ENCODE data around the gene PLCZ1. TPM values are rescaled to one million over a fixed set of nuclear protein-coding genes. Genes with fewer than 3 reads are reported as not detected.
"Not testable (repeated sequence)": the region's sequence is repeated elsewhere in the genome, so short reads cannot be mapped to it uniquely, and the experiment has no call there.

Gene PLCZ1, protein sequence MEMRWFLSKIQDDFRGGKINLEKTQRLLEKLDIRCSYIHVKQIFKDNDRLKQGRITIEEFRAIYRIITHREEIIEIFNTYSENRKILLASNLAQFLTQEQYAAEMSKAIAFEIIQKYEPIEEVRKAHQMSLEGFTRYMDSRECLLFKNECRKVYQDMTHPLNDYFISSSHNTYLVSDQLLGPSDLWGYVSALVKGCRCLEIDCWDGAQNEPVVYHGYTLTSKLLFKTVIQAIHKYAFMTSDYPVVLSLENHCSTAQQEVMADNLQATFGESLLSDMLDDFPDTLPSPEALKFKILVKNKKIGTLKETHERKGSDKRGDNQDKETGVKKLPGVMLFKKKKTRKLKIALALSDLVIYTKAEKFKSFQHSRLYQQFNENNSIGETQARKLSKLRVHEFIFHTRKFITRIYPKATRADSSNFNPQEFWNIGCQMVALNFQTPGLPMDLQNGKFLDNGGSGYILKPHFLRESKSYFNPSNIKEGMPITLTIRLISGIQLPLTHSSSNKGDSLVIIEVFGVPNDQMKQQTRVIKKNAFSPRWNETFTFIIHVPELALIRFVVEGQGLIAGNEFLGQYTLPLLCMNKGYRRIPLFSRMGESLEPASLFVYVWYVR
- total RNA-seq (2014; rRNA removed; shearing (Covaris generic)), result not detected in 2 replicates

- DNase-seq (ENCODE audit: low read depth), result no peak
Measured at GRCh38 chr12:18737819-18738218, at the start of gene PLCZ1, which contains the start of gene CAPZA3. PLCZ1 (minus strand) TSS chr12:18738012; CDS start chr12:18737371, 641 bp downstream. CAPZA3 (plus strand) TSS chr12:18738119; CDS start chr12:18738269, 150 bp downstream.

- not testable (repeated sequence) for DNase-seq (ENCODE audit: low read depth)
Measured at GRCh38 chr12:18785465-18785864, 47.7 kb upstream of the PLCZ1 start.

GRCh38 chr12:18782827-18783226 lies 45.0 kb upstream of the PLCZ1 start:
- peak; percentile 4 for DNase-seq (ENCODE audit: low read depth)

GRCh38 chr12:18766479-18766878 lies 28.7 kb upstream of the PLCZ1 start:
- DNase-seq (ENCODE audit: low read depth), result not testable (repeated sequence)

DNA sequence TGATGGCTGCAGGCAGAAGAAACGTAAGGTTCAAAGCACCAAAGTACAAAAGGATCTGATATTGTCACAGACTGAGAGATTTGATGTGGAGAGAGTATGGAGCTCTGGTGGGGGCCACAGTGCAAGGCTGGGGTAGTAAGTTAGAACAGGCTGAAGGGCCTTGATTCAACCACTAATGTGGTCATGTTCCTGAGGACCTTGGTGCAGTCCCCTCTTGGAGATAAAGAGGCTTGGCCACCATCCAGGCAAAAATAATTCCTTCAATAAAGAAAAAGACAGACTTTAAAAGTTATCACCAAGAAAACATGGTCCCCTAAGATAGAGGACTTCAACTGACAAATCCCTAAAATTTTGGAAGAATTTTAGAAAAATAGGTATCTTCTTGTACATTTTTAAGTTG lies 17.5 kb upstream of the PLCZ1 start:
- DNase-seq (ENCODE audit: low read depth), result no peak

DNA sequence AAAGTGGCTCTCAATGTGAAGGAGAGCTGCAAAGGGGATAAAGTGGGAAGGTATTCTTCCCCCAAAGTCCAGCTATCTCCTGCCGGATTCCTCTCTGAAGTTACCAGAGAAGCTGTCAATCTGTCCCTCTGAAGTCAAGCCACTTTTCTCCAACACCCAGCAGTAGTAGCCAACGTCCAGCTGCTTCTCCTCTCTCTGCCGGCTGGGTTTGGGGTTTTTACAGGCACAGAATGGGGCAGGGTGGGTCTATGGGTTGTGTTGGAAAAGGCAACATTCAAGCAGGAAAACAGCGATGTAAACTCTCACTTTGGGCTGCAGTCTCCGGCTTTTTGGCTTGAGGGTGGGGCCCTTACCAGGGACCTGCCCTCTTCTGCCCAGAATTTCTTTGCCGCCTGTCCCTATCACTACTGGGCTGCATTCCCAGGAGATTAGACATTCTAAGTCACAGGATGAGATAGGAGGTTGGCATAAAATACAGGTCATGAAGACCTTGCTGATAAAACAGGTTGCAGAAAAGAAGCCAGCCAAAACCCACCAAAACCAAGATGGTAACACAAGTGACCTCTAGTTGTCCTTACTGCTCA lies 16.4 kb upstream of the PLCZ1 start:
- no peak for DNase-seq (ENCODE audit: low read depth)

DNA sequence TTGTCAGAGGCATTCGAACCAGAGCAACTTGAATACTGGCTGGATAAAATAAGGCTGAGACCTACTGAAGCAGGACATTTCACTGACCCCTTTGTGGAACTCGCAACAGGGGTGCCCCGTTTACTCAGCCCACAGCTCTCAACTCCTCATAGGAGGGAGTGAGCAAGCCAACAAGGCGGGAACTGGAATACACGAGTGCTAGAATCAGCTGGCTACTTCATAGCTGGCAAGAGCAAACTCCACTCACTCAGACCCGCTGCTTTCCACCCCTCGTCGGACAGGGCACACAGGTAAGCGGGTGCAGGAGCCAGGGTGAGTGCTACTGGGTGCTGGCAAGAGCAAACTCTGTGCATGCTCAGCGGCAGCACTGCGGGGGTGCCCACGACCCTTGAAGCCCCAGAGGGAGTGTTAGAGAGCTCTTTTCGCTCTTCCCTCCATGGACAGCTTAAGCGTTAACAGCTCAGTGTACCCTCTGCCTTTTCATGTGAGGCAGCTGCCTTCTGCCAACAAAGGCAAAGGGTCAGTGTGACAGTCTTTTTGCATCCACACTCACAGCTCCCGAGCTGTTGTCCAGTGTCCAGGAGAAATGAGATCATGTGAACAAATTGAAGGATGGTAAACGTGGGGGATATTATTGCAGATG lies 15.8 kb upstream of the PLCZ1 start:
- no peak for DNase-seq (ENCODE audit: low read depth)

DNA sequence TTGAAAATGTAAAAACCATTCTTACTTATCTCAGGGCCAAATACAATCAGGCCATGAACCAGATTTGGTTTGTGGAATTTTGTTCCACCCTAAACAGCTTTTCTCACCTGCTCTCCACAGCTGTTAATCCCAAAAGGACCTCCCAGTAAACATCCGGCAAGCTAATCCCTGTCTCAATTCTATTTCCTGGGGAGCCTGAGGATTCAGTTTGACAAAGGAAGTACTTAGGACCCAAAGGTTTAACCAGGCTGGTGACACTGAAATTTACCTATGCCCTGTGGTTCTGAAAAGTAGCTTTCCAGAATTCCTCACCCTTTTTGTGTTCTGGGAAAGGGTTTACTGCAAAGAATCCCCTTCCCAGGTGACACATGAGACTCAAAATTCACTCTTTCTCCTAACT lies 15.1 kb upstream of the PLCZ1 start:
- DNase-seq (ENCODE audit: low read depth), result no peak

DNA sequence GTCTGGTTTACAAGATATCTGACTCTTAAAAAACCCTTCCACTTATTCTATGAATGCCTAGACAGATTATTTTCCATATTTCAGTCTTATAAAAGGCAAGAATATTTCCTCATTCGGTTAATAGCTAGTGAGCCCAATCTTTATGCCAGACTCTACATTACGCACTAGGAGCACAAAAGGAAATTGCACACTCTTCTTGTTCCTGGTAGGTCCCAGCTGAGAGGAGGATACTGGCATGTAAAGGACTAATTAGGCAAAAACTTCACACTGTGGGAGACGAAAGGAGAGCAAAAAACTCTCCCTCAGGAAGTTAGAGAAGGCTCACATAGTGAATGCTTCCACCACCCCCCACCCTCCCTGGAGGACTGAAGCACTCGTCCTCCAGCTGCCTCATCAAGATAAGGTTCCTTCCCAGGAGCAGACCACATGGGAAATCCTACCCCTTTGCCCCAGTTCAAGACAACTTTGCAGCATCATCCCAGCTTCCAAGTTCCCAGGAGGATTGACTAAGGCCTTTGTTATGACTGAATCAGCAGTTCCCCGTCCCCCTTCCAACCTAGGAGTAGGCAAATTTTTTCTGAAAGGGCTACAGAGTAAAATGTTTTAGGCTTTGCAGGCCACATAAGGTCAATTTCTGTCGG lies 14.6 kb upstream of the PLCZ1 start:
- peak; percentile 79 for DNase-seq (ENCODE audit: low read depth)

- DNase-seq (ENCODE audit: low read depth), result no peak
Measured at GRCh38 chr12:18751866-18752265, 14.1 kb upstream of the PLCZ1 start.

- peak; percentile 6 for DNase-seq (ENCODE audit: low read depth)
Measured at GRCh38 chr12:18750085-18750484, 12.3 kb upstream of the PLCZ1 start.

- DNase-seq (ENCODE audit: low read depth), result peak; percentile 53
Measured at GRCh38 chr12:18749386-18749957, 11.7 kb upstream of the PLCZ1 start.

- peak; percentile 83 for DNase-seq (ENCODE audit: low read depth)
Measured at GRCh38 chr12:18747895-18748294, 10.1 kb upstream of the PLCZ1 start.

DNA sequence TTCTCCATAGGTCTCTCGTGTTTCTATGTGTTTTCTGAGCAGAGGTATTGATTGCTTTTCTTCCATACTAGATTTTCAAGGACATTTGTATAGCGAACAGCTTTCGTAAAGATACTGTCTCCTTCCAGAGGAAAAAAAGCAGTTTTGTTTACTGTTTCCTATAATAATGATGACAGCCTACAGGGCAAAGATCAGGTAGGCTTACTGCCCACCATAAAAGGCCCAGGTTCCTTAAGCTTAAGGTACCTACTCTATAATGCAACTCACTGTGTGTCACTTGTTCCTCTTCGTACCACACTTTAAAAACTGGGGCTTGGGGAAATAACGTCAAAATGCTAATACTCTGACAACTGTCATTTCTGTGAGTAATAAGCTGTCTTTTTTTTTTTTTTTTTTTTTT lies 6.7 kb downstream of the PLCZ1 start:
- DNase-seq (ENCODE audit: low read depth), result no peak

DNA sequence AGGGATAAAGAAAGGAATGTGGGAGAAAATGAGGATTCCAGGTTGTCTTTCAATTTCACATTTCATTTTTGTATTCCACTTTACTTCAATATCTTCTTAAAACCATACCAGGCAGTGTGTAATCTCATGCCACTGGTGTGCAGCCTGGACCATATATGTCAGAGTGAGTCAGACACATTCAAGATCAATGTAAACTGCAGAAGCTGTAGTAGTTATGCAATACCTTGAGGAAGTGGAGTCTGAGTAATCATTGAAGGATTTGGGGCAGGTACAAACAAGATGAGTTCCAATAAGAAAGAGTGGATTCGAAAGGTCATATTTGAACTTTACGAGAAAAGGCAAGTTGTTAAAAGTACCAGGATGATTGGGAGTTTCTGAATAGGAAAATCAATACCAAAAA lies 14.1 kb downstream of the PLCZ1 start:
- DNase-seq (ENCODE audit: low read depth), result peak; percentile 74

DNA sequence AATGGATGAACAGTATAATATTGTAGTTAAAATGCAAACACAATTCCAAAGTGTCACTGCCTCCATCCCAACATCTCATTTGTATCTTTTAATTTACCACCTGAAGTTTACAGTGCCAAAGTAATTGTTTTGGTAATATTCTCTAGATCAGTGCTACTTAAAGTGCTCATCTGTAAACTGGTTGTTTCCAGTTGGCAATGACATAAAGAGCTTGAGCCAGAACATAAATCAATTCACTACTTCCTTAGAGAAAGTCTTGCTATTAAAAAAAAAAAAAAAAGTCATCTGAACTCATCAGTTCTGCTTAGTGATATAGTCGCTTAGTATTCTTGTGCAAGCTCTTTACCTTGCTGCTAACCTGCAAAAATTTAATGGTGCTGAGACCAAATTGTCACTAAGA lies 16.4 kb downstream of the PLCZ1 start:
- no peak for DNase-seq (ENCODE audit: low read depth)

- DNase-seq (ENCODE audit: low read depth), result no peak
Measured at GRCh38 chr12:18720690-18721089, 17.1 kb downstream of the PLCZ1 start.

DNA sequence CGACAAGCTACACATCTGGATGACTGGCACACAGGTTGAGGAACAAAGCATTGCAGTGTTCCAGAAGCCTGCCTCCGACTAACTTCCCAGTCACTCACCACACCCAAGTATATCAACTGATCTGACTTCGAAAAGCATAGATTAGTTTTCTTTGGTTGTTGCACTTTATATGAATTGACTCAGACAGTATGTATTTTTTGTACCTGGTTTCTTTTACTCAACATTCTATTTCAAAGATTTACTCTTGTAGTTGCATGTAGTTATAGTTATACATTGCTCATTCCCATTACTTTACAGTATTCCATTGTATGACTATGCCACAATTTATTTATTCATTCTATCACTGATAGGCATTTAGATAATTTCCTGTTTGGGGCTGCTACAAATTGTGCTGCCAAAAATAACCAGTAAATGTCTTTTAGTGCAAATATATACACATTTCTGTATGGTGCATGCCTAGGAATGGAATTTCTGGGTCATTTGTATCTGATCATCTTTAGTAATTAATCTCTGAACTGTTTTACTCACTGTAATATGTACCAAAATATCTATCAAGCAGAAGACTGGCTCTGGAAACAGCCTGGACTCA lies 17.8 kb downstream of the PLCZ1 start:
- DNase-seq (ENCODE audit: low read depth), result no peak

GRCh38 chr12:18718462-18718861 lies 19.4 kb downstream of the PLCZ1 start:
- DNase-seq (ENCODE audit: low read depth), result no peak

GRCh38 chr12:18716236-18716635 lies 21.6 kb downstream of the PLCZ1 start:
- no peak for DNase-seq (ENCODE audit: low read depth)

GRCh38 chr12:18706798-18707197 lies 31.0 kb downstream of the PLCZ1 start:
- peak; percentile 47 for DNase-seq (ENCODE audit: low read depth)
